HCT116 (cell line): Measurements from ENCODE around the gene CCDC69.

ENCODE experiments used
- CEBPB ChIP-seq: IDR thresholded peaks from 2 replicates; pipeline ENCODE4 v1.6.1; 2012; ENCODE audit warnings: low read depth
- CTCF ChIP-seq, 3 experiments: fragments of 200-600 bp in 1 of 3; sonication (generic) in 1 of 3; IDR thresholded peaks in 2 of 3; conservative IDR thresholded peaks in 1 of 3; 2 replicates each; pipeline ENCODE4 v1.5.1; 2012 to 2017; ENCODE audit warnings: low read depth in 2 of 3, low read length in 2 of 3, antibody characterized with exemption in 1 of 3, borderline replicate concordance in 1 of 3, control low read depth in 1 of 3, mild to moderate bottlenecking in 1 of 3, mixed read lengths in 1 of 3, mixed run types in 1 of 3, moderate library complexity in 1 of 3; ENCODE audit not compliant: insufficient read depth in 1 of 3
- POLR2A ChIP-seq: IDR thresholded peaks from 2 replicates; pipeline ENCODE4 v1.7.0; 2011; ENCODE audit warnings: borderline replicate concordance; ENCODE audit not compliant: insufficient read depth, insufficient read length; ENCODE audit errors: extremely low read depth
- RAD21 ChIP-seq: IDR thresholded peaks from 2 replicates; pipeline ENCODE4 v1.6.1; 2012; ENCODE audit warnings: low read depth, mild to moderate bottlenecking
- REST ChIP-seq: IDR thresholded peaks from 2 replicates; pipeline ENCODE4 v1.6.1; 2012; ENCODE audit warnings: low read depth
- SIN3A ChIP-seq: IDR thresholded peaks from 2 replicates; pipeline ENCODE4 v1.6.1; 2012; ENCODE audit warnings: low read depth

- TF ChIP-seq CTCF (IDR thresholded peaks at IDR 0.05 in 2 of 3, conservative IDR thresholded peaks at IDR 0.05 in 1 of 3; ENCODE audit: borderline replicate concordance in 1 of 3, insufficient read depth in 1 of 3, low read depth in 2 of 3, low read length in 2 of 3): no peak
- no peak for TF ChIP-seq POLR2A
- no peak for TF ChIP-seq RAD21
- TF ChIP-seq CEBPB: no peak
- no peak for TF ChIP-seq REST
- TF ChIP-seq SIN3A: no peak
Observed at GRCh38 chr5:151191661-151192060, 32.2 kb downstream of the CCDC69 start.
